T-helper 1 cell treated with Interleukin-12 subunit alpha and Interleukin-12 subunit beta and Interleukin-4 antibody, amounts not matched to agents 30 μg/mL and 1 μg/mL, for 36 hours (primary cell): Measurements from ENCODE around the gene ZBED4.
"Not testable (repeated sequence)": the region's sequence is repeated elsewhere in the genome, so short reads cannot be mapped to it uniquely, and the experiment has no call there.

Experiments
- H3K27ac Mint-ChIP-seq: one replicate; pipeline ENCODE4 v1.8.0; 2021; ENCODE audit warnings: mild to moderate bottlenecking, mixed read lengths
- H3K27me3 Mint-ChIP-seq: one replicate; pipeline ENCODE4 v1.8.0; 2021; ENCODE audit warnings: low read depth, mixed read lengths
- H3K36me3 Mint-ChIP-seq: one replicate; pipeline ENCODE4 v1.8.0; 2021; ENCODE audit warnings: low read depth, mixed read lengths
- H3K4me1 Mint-ChIP-seq: one replicate; pipeline ENCODE4 v1.8.0; 2021; ENCODE audit warnings: low read depth, mixed read lengths
- H3K4me3 Mint-ChIP-seq: one replicate; pipeline ENCODE4 v1.8.0; 2021; ENCODE audit warnings: mild to moderate bottlenecking, moderate library complexity, mixed read lengths
- H3K9me3 Mint-ChIP-seq: one replicate; pipeline ENCODE4 v1.8.0; 2021; ENCODE audit warnings: mixed read lengths

ZBED4 gene

GRCh38 chr22:49852898-49853894 lies at the start of gene ZBED4:
TSS of gene ZBED4 (plus strand) at chr22:49853844. CDS start at chr22:49883663, 29,819 bp downstream.
- Mint-ChIP-seq H3K27ac (peak within 1 kb of the TSS; percentile 86), H3K9me3 (no peaks in the 10 kb centered on the region), H3K36me3 (no peaks in the 10 kb centered on the region), H3K4me3 (peak within 1 kb of the TSS; percentile 90), H3K4me1 (peaks cover 34% of the 10 kb centered on the region), H3K27me3 (peaks cover 21% of the 10 kb centered on the region)

- H3K27me3 Mint-ChIP-seq: no peaks in the 10 kb centered on the region
Observed at GRCh38 chr22:49807129-49807528, 46.5 kb upstream of the ZBED4 start.

GRCh38 chr22:49807780-49808708 lies 45.6 kb upstream of the ZBED4 start:
- Mint-ChIP-seq H3K9me3 (no peaks in the 10 kb centered on the region), H3K36me3 (peaks cover 30% of the 10 kb centered on the region), H3K4me3 (peak overlapping the region; percentile 50), H3K27ac (peak overlapping the region; percentile 83), H3K27me3 (no peaks in the 10 kb centered on the region), H3K4me1 (peaks cover 51% of the 10 kb centered on the region)

More at GRCh38 chr22:49807129-49807528, 46.5 kb upstream of the ZBED4 start:
- H3K9me3 Mint-ChIP-seq: no peaks in the 10 kb centered on the region
- peaks cover 31% of the 10 kb centered on the region for H3K36me3 Mint-ChIP-seq
- peak overlapping the region; percentile 50 for H3K4me3 Mint-ChIP-seq
- peaks cover 55% of the 10 kb centered on the region for H3K4me1 Mint-ChIP-seq
- peak overlapping the region; percentile 83 for H3K27ac Mint-ChIP-seq

GRCh38 chr22:49810363-49811019 lies 43.2 kb upstream of the ZBED4 start:
- Mint-ChIP-seq H3K27ac (peak overlapping the region; percentile 45), H3K4me3 (no peak overlapping the region), H3K27me3 (no peaks in the 10 kb centered on the region), H3K36me3 (peaks cover 19% of the 10 kb centered on the region), H3K9me3 (no peaks in the 10 kb centered on the region), H3K4me1 (peaks cover 47% of the 10 kb centered on the region)

GRCh38 chr22:49811020-49811791 lies 42.4 kb upstream of the ZBED4 start:
- H3K27me3 Mint-ChIP-seq: no peaks in the 10 kb centered on the region
- H3K4me1 Mint-ChIP-seq: peaks cover 50% of the 10 kb centered on the region
- H3K27ac Mint-ChIP-seq: peak overlapping the region; percentile 45
- H3K9me3 Mint-ChIP-seq: no peaks in the 10 kb centered on the region
- H3K4me3 Mint-ChIP-seq: peak overlapping the region; percentile 38
- H3K36me3 Mint-ChIP-seq: peaks cover 16% of the 10 kb centered on the region

- H3K27me3 Mint-ChIP-seq: no peaks in the 10 kb centered on the region
- no peak overlapping the region for H3K4me3 Mint-ChIP-seq
- H3K27ac Mint-ChIP-seq: no peak overlapping the region
- peaks cover 38% of the 10 kb centered on the region for H3K4me1 Mint-ChIP-seq
- no peaks in the 10 kb centered on the region for H3K9me3 Mint-ChIP-seq
- H3K36me3 Mint-ChIP-seq: peaks cover 19% of the 10 kb centered on the region
Observed at GRCh38 chr22:49812838-49813237, 40.8 kb upstream of the ZBED4 start.

GRCh38 chr22:49814164-49814686 lies 39.4 kb upstream of the ZBED4 start:
- Mint-ChIP-seq H3K4me3 (no peak overlapping the region), H3K27ac (no peak overlapping the region), H3K9me3 (no peaks in the 10 kb centered on the region), H3K27me3 (no peaks in the 10 kb centered on the region), H3K4me1 (peaks cover 29% of the 10 kb centered on the region), H3K36me3 (peaks cover 27% of the 10 kb centered on the region)

GRCh38 chr22:49814856-49815255 lies 38.8 kb upstream of the ZBED4 start:
- no peaks in the 10 kb centered on the region for H3K27me3 Mint-ChIP-seq
- H3K4me1 Mint-ChIP-seq: peaks cover 27% of the 10 kb centered on the region
- peaks cover 28% of the 10 kb centered on the region for H3K36me3 Mint-ChIP-seq
- H3K9me3 Mint-ChIP-seq: no peaks in the 10 kb centered on the region
- H3K27ac Mint-ChIP-seq: no peak overlapping the region
- H3K4me3 Mint-ChIP-seq: no peak overlapping the region

GRCh38 chr22:49815641-49816091 lies 38.0 kb upstream of the ZBED4 start:
- H3K27ac Mint-ChIP-seq: no peak overlapping the region
- H3K4me3 Mint-ChIP-seq: no peak overlapping the region
- no peaks in the 10 kb centered on the region for H3K27me3 Mint-ChIP-seq
- H3K9me3 Mint-ChIP-seq: no peaks in the 10 kb centered on the region
- H3K4me1 Mint-ChIP-seq: peaks cover 26% of the 10 kb centered on the region
- peaks cover 27% of the 10 kb centered on the region for H3K36me3 Mint-ChIP-seq

GRCh38 chr22:49817359-49817758 lies 36.3 kb upstream of the ZBED4 start:
- no peak overlapping the region for H3K27ac Mint-ChIP-seq
- no peaks in the 10 kb centered on the region for H3K9me3 Mint-ChIP-seq
- no peaks in the 10 kb centered on the region for H3K27me3 Mint-ChIP-seq
- H3K4me1 Mint-ChIP-seq: peaks cover 19% of the 10 kb centered on the region
- no peak overlapping the region for H3K4me3 Mint-ChIP-seq
- H3K36me3 Mint-ChIP-seq: peaks cover 27% of the 10 kb centered on the region

GRCh38 chr22:49820984-49821383 lies 32.7 kb upstream of the ZBED4 start:
- no peak overlapping the region for H3K27ac Mint-ChIP-seq
- no peaks in the 10 kb centered on the region for H3K9me3 Mint-ChIP-seq
- no peak overlapping the region for H3K4me3 Mint-ChIP-seq
- no peaks in the 10 kb centered on the region for H3K27me3 Mint-ChIP-seq
- peaks cover 37% of the 10 kb centered on the region for H3K4me1 Mint-ChIP-seq
- H3K36me3 Mint-ChIP-seq: peaks cover 44% of the 10 kb centered on the region

- peaks cover 37% of the 10 kb centered on the region for H3K4me1 Mint-ChIP-seq
Observed at GRCh38 chr22:49821741-49822140, 31.9 kb upstream of the ZBED4 start.

GRCh38 chr22:49823289-49824045 lies 30.2 kb upstream of the ZBED4 start:
- Mint-ChIP-seq H3K4me3 (no peak overlapping the region), H3K36me3 (peaks cover 34% of the 10 kb centered on the region), H3K27ac (no peak overlapping the region), H3K9me3 (no peaks in the 10 kb centered on the region), H3K4me1 (peaks cover 35% of the 10 kb centered on the region), H3K27me3 (no peaks in the 10 kb centered on the region)

More at GRCh38 chr22:49821741-49822140, 31.9 kb upstream of the ZBED4 start:
- H3K27ac Mint-ChIP-seq, H3K27me3 Mint-ChIP-seq, H3K9me3 Mint-ChIP-seq, H3K4me3 Mint-ChIP-seq: not testable (repeated sequence)
- peaks cover 44% of the 10 kb centered on the region for H3K36me3 Mint-ChIP-seq
